Activated T-helper 2 cell treated with anti-CD3 and anti-CD28 coated beads, Interferon-gamma antibody, Interleukin-2, Interleukin-4, amounts not matched to agents 10 μg/mL and 5 μg/mL and 100 μg/mL, durations not matched to agents 14 hours and 24 hours and 36 hours (primary cell): ENCODE data around the gene PCDHAC2. TPM values are rescaled to one million over a fixed set of nuclear protein-coding genes. Genes with fewer than 3 reads are reported as not detected.

ENCODE experiments used
- DNase-seq: peaks from one replicate; pipeline ENCODE4 v3.0.0; 2021; ENCODE audit warnings: low spot score
- H3K27ac Mint-ChIP-seq: one replicate; pipeline ENCODE4 v1.8.0; 2021; ENCODE audit warnings: mixed read lengths
- H3K27me3 Mint-ChIP-seq: one replicate; pipeline ENCODE4 v1.8.0; 2021; ENCODE audit warnings: low read depth, mixed read lengths
- H3K36me3 Mint-ChIP-seq: one replicate; pipeline ENCODE4 v1.8.0; 2021; ENCODE audit warnings: low read depth, mixed read lengths
- H3K4me1 Mint-ChIP-seq: one replicate; pipeline ENCODE4 v1.8.0; 2021; ENCODE audit warnings: low read depth, mixed read lengths
- H3K4me3 Mint-ChIP-seq: one replicate; pipeline ENCODE4 v1.8.0; 2021; ENCODE audit warnings: low read depth, mild to moderate bottlenecking, moderate library complexity, mixed read lengths
- H3K9me3 Mint-ChIP-seq: one replicate; pipeline ENCODE4 v1.8.0; 2021; ENCODE audit warnings: mixed read lengths
- intact Hi-C: fragments of 100-400 bp; cut with micrococcal nuclease; formaldehyde crosslinking; loops from one replicate; pipeline ENCODE4 v1.15.1; 2023
- total RNA-seq: library from RNA; stranded (reverse); gene quantifications from 2 replicates; pipeline ENCODE4 v1.2.3, GENCODE V29; 2022

The PCDHAC2 gene, protein sequence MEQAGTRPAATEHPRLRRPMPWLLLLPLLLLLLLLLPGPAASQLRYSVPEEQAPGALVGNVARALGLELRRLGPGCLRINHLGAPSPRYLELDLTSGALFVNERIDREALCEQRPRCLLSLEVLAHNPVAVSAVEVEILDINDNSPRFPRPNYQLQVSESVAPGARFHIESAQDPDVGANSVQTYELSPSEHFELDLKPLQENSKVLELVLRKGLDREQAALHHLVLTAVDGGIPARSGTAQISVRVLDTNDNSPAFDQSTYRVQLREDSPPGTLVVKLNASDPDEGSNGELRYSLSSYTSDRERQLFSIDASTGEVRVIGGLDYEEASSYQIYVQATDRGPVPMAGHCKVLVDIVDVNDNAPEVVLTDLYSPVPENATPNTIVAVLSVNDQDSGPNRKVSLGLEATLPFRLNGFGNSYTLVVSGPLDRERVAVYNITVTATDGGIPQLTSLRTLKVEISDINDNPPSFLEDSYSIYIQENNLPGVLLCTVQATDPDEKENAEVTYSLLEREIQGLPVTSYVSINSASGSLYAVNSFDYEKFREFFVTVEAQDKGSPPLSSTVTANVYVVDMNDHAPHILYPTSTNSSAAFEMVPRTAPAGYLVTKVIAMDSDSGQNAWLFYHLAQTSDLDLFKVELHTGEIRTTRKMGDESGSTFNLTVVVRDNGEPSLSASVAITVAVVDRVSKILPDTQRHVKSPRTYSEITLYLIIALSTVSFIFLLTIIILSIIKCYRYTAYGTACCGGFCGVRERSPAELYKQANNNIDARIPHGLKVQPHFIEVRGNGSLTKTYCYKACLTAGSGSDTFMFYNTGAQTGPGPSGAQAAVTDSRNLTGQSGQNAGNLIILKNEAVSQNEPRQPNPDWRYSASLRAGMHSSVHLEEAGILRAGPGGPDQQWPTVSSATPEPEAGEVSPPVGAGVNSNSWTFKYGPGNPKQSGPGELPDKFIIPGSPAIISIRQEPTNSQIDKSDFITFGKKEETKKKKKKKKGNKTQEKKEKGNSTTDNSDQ
- not detected in 2 replicates for total RNA-seq

DNA sequence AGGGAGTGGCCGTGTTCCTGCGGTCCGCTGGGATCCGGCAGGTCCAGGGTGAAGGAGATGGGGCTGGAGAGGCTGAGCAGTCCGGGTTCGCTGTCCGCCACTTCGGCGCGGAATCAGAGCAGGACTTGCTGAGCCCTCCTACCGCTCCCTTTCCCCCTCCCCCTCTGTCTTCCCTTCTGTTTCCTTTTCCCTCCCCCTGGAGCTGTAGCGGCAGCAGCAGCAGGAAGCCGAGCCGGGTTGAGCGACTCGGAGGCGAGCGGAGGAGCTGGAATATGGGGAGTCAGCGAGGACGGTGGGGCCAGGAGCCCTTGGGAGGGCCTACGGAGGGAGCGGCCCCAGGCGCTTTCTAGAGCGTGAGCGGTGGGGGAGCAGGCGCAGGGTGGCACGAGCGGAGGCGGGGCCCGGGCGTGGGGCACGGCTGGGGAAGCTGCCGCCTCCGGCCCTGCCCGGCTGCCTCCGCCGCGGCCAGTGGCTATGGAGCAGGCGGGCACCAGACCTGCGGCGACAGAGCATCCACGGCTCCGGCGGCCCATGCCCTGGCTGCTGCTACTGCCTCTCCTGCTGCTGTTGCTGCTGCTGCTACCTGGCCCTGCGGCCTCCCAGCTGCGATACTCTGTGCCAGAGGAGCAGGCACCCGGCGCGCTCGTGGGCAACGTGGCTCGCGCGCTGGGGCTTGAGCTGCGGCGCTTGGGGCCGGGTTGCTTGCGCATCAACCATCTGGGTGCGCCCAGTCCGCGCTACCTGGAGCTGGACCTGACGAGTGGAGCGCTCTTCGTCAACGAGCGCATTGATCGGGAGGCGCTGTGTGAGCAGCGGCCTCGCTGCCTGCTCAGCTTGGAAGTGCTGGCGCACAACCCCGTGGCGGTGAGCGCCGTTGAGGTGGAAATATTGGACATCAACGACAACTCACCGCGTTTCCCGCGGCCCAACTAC, at the start of gene PCDHAC2:
TSS of gene PCDHAC2 (plus strand) at position 184 of the 933 bp plus-strand sequence. CDS start at position 475, 291 bp downstream.
- Mint-ChIP-seq H3K9me3 (no peaks in the 10 kb centered on the region), H3K27me3 (peaks cover 7% of the 10 kb centered on the region), H3K4me1 (no peaks in the 10 kb centered on the region), H3K36me3 (no peaks in the 10 kb centered on the region), H3K4me3 (no peak within 1 kb of the TSS), H3K27ac (no peak within 1 kb of the TSS)
- intact Hi-C loops, result no loop called here
- no peak for DNase-seq

DNA sequence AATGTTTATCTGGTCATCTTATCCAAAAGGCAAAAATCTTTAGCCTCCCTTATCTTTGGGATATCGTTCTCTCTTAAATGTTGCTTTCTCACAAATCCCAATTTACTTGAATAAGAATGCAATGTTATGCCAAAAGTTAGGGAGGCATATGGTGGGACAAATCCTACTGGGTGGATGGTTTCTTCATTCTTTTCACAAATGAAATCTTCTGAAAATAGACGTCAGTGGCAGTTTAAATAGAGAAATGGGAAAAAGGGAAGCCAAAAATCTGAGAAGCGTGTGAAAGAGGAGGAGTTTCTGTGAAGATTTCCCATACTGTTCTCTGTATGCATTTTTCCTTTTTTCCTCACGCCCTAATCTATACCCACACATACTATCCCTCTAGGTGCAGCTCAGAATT, 42.7 kb upstream of the PCDHAC2 start:
- intact Hi-C loops, result no loop called here
- Mint-ChIP-seq H3K4me1 (no peaks in the 10 kb centered on the region), H3K27ac (no peak overlapping the region), H3K27me3 (peaks cover 15% of the 10 kb centered on the region), H3K9me3 (peaks cover 11% of the 10 kb centered on the region), H3K36me3 (no peaks in the 10 kb centered on the region), H3K4me3 (no peak overlapping the region)
- DNase-seq, result no peak

DNA sequence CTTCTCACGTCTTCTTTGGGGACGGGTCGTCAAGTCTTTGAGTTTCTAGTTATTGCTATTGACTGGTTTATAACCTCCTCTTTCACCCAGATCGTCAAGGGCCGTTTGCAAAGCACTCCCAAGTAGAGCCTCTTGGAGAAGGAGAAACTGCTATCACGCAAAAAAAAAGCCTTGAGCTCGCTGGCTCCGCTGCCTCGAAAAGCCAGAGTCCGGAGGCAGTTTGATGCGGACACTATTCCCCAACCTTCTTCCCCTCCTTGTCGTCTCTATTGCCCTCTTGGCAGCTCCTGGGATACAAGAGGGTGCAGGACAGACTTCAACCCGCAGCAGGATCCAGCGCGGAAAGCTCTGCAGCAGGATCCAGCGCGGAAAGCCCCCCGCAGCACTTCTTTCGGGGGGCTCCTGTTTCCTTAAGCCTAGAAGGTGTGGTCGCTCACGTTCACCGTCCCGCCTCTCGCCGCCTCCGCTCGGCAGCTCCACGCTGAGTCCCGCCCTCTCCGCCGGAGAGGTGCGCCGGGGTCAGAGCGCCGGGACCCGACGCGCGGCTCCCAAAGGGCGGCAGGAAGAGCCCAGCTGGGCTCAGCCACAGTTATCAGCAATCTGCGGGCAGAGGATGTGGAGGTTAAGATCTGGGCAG, 40.4 kb upstream of the PCDHAC2 start, which contains the start of gene PCDHAC1:
TSS of gene PCDHAC1 (plus strand) at position 494 of the 637 bp plus-strand sequence. CDS start 594 bp downstream, outside the sequence.
- Mint-ChIP-seq H3K4me3 (no peak within 1 kb of the TSS), H3K9me3 (peaks cover 11% of the 10 kb centered on the region), H3K4me1 (no peaks in the 10 kb centered on the region), H3K27ac (no peak within 1 kb of the TSS), H3K27me3 (peaks cover 15% of the 10 kb centered on the region), H3K36me3 (no peaks in the 10 kb centered on the region)
- no peak for DNase-seq
- intact Hi-C loops, result no loop called here

DNA sequence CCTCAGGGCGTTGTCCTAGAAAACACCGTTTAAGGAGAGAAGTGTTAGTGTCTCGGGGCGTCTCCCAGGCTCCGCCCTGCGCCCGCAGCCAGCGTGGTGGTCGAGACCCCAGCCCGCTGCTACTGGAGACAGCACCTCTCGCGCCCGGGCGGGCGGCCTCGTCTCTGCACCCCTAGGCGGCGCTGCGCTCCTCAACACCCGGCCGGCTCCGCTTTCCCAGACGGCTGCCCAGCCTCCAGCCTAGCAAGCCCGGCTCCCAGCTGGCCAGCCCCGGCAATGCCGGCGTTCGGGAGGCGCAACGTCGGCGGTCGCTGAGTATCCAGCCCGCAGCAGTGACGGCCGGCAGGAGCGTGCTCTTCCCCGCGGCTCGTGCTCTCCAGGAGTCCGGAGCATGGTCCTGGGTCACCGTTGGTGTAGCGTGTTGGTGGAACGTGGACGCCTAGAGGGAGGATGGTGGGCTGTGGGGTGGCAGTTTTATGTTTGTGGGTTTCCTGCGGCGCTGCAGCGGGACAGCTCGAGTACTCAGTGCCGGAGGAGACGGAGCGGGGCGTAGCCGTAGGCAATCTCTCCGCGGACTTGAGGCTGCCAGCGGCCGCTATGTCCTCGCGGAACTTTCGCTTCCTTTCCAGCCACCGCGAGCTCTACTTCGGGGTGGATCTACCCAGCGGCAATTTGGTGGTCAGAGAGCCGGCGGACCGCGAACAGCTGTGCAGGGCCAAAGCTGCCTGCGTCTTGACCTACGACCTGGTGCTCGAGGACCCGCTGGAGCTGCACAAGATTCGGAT, 39.6 kb upstream of the PCDHAC2 start:
- peaks cover 15% of the 10 kb centered on the region for H3K27me3 Mint-ChIP-seq
- intact Hi-C loops, result no loop called here
- no peak for DNase-seq
- no peak overlapping the region for H3K4me3 Mint-ChIP-seq
- H3K36me3 Mint-ChIP-seq, result no peaks in the 10 kb centered on the region
- no peaks in the 10 kb centered on the region for H3K4me1 Mint-ChIP-seq
- no peak overlapping the region for H3K27ac Mint-ChIP-seq
- H3K9me3 Mint-ChIP-seq, result peaks cover 8% of the 10 kb centered on the region

DNA sequence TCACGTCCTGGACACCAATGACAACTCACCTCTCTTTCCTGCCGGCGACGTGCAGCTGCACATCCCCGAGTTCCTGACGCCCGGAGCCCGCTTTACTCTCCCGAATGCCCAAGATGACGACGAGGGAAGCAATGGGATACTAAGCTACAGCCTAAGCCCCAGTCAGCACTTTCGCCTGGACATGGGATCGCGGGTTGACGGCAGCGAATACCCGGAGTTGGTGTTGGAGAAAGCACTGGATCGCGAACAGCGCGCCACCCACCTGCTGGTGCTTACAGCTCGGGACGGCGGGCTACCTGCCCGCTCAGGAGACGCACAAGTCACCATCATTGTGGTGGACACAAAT, 39.1 kb upstream of the PCDHAC2 start:
- peaks cover 8% of the 10 kb centered on the region for H3K9me3 Mint-ChIP-seq
- no peak overlapping the region for H3K27ac Mint-ChIP-seq
- no peak for DNase-seq
- intact Hi-C loops, result no loop called here
- H3K4me1 Mint-ChIP-seq, result no peaks in the 10 kb centered on the region
- no peaks in the 10 kb centered on the region for H3K36me3 Mint-ChIP-seq
- no peak overlapping the region for H3K4me3 Mint-ChIP-seq
- peaks cover 15% of the 10 kb centered on the region for H3K27me3 Mint-ChIP-seq

DNA sequence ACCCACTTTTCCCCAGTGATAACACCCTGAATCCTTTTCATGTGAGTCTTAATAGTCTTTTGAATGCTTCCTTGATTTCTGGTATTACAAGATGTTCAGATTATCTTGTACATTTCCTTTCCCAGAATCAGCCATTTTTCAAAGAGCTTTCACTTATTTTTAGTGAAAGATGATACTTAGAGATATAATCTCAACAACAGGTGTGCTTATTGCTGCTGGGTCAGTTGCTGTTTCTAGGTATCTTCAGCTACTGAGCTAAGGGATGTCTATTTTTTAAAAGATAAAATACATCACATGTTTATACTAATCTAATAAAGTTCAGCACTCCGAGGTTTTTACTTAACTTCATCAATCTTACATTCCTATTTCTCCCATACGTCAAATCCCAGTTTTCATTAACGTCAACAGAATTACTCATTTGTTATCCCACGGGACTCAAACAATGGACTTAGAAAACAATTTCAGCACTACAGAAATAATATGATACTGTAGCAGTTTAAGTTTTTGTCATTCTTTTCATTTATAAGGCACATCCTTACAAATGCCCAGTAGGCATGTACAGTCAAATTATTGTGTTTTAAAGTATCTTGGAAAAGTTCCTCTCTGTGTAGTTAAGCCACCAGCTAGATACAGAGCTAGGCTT, 31.2 kb upstream of the PCDHAC2 start:
- H3K4me3 Mint-ChIP-seq, result no peak overlapping the region
- H3K27me3 Mint-ChIP-seq, result no peaks in the 10 kb centered on the region
- H3K9me3 Mint-ChIP-seq, result no peaks in the 10 kb centered on the region
- H3K4me1 Mint-ChIP-seq, result no peaks in the 10 kb centered on the region
- H3K27ac Mint-ChIP-seq, result no peak overlapping the region
- intact Hi-C loops, result no loop called here
- H3K36me3 Mint-ChIP-seq, result no peaks in the 10 kb centered on the region
- no peak for DNase-seq

DNA sequence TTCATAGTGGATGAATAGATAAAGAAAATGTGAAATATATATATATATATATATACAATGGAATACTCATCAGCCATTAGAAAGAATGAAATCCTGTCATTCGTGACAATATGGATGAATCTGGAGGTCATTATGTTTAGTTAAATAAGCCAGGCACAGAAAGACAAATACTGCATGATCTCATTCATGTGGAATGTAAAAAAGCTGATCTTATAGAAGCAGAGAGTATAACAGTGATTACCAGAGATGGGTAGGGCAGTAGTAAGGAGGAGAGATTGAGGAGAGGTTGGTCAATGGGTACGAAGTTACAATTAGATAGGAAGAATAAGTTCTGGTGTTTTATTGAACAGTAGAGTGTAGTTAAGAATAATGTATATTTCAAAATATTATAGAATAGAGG, 19.7 kb upstream of the PCDHAC2 start:
- DNase-seq, result no peak
- no peak overlapping the region for H3K27ac Mint-ChIP-seq
- H3K36me3 Mint-ChIP-seq, result no peaks in the 10 kb centered on the region
- H3K27me3 Mint-ChIP-seq, result no peaks in the 10 kb centered on the region
- no peaks in the 10 kb centered on the region for H3K4me1 Mint-ChIP-seq
- intact Hi-C loops, result no loop called here
- no peak overlapping the region for H3K4me3 Mint-ChIP-seq
- peaks cover 29% of the 10 kb centered on the region for H3K9me3 Mint-ChIP-seq

DNA sequence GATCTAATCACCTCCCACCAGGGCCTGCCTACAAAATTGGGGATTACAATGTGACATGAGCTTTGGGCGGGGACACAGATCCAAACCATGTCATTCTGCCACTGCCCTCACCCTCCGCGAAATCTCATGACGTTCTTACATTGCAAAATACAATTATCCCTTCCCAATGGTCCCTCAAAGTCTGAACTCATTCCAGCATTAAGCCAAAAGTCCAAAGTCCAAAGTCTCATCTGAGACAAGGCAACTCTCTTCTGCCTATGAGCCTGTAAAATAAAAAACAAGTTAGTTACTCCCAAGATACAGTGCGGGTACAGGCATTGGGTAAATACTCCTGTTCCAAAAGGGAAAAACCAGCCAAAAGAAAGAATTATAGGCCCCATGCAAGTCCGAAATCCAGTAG, 14.6 kb upstream of the PCDHAC2 start:
- intact Hi-C loops, result no loop called here
- no peak for DNase-seq
- H3K4me3 Mint-ChIP-seq, result no peak overlapping the region
- H3K27ac Mint-ChIP-seq, result no peak overlapping the region
- H3K36me3 Mint-ChIP-seq, result no peaks in the 10 kb centered on the region
- H3K9me3 Mint-ChIP-seq, result peaks cover 11% of the 10 kb centered on the region
- no peaks in the 10 kb centered on the region for H3K4me1 Mint-ChIP-seq
- no peaks in the 10 kb centered on the region for H3K27me3 Mint-ChIP-seq

DNA sequence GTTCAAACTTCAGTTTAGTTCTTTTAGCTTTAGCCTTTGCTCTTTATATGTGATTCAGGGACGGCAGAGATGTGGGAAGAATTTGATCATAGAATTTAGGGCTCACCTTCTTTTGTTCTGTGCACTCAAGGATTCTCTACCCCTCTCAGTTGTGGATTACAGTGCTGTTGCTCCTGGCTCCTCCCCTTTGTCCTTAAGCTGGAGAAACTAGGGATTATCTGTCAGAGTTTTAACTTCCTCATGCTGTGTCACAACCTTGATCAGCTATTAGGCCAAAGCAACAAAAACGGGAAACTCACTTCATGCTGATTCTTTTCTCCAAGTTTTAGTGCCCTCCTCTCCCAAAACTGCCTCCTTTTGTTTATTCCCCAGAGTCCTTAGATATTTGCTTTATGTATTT, 13.0 kb upstream of the PCDHAC2 start:
- DNase-seq, result no peak
- H3K9me3 Mint-ChIP-seq, result peaks cover 9% of the 10 kb centered on the region
- intact Hi-C loops, result no loop called here
- no peaks in the 10 kb centered on the region for H3K36me3 Mint-ChIP-seq
- H3K4me1 Mint-ChIP-seq, result no peaks in the 10 kb centered on the region
- no peak overlapping the region for H3K4me3 Mint-ChIP-seq
- H3K27ac Mint-ChIP-seq, result no peak overlapping the region
- H3K27me3 Mint-ChIP-seq, result no peaks in the 10 kb centered on the region

DNA sequence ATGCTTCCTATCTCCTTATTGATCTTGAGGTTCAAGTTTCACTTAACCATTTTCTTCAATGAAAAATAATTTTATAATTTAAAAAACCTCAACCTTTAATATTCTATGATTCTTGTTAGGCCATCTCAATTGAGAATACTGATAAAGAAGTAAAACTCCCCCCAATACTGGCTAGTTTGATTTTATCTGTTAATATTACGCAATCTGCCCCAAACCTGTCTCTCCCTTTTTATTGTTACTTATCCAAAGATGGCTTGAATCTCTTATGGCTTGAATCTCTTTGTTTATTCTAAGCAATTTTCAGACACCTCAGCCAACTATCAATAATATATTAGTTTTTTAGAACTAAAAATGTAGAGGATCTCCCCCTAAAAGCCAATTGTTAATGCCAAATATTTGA, 4.1 kb upstream of the PCDHAC2 start:
- no peak for DNase-seq
- H3K27me3 Mint-ChIP-seq, result peaks cover 7% of the 10 kb centered on the region
- no peaks in the 10 kb centered on the region for H3K4me1 Mint-ChIP-seq
- H3K36me3 Mint-ChIP-seq, result no peaks in the 10 kb centered on the region
- H3K4me3 Mint-ChIP-seq, result no peak overlapping the region
- H3K9me3 Mint-ChIP-seq, result no peaks in the 10 kb centered on the region
- intact Hi-C loops, result no loop called here
- no peak overlapping the region for H3K27ac Mint-ChIP-seq

DNA sequence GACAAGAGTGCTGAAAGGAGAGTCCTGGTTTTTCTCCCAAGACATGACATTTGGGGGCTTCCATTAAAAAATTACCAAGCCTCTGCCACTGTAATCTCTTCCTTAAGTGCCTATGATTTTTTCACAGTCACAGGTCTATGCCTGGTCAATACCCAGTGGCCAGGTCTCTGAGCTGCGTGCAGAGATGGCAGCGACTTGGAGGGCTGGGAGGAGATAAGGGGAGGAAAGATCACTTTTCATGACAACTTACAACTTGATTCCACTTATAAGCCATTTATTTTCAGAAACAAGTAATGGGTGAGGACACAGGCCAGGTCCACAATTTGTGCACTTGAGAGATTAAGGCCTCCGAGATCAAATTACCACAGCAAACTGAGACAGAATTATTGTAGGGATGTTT, 1.9 kb upstream of the PCDHAC2 start:
- no peak for DNase-seq
- Mint-ChIP-seq H3K27me3 (peaks cover 7% of the 10 kb centered on the region), H3K9me3 (no peaks in the 10 kb centered on the region), H3K4me1 (no peaks in the 10 kb centered on the region), H3K27ac (no peak overlapping the region), H3K36me3 (no peaks in the 10 kb centered on the region), H3K4me3 (no peak overlapping the region)
- intact Hi-C loops, result no loop called here
